ENCODE results near the gene CLEC17A. TPM values are rescaled to one million over a fixed set of nuclear protein-coding genes. Genes with fewer than 3 reads are reported as not detected.
A peak's percentile ranks its signal among the peaks of the same experiment; 100 is the strongest.

CLEC17A gene
- total RNA-seq, 1 donor from 2014 or later: not detected

DNA sequence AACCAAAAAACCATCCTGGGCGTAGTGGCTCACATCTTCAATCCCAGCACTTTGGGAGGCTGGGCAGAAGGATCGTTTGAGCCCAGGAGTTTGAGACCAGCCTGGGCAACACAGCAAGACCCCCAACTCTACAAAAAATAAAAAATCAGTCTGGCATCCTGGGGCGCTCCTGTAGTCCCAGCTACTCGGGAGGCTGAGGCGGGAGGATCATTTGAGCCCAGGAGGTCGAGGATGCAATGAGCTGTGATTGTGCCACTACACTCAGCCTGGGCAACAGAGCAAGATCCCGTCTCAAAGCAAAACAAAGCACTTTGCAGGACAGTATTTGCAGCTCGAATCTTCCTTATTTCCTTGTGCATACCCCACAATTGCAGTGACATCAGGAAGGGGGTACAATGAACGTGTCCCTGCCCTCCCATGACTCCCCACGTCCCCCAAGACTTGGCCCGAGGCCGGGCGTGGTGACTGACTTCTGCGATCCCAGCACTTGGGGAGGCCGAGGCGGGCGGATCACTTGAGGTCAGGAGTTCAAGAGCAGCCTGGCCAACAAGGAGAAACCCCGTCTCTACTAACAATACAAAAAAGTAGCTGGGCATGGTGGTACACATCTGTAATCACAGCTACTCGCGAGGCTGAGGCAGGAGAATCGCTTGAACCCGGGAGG, 11.9 kb upstream of the CLEC17A start:
- Mint-ChIP-seq H3K36me3 (ENCODE audit: insufficient read depth) (peaks cover 4% of the 10 kb centered on the region), H3K27ac (peak overlapping the region; percentile 88)

DNA sequence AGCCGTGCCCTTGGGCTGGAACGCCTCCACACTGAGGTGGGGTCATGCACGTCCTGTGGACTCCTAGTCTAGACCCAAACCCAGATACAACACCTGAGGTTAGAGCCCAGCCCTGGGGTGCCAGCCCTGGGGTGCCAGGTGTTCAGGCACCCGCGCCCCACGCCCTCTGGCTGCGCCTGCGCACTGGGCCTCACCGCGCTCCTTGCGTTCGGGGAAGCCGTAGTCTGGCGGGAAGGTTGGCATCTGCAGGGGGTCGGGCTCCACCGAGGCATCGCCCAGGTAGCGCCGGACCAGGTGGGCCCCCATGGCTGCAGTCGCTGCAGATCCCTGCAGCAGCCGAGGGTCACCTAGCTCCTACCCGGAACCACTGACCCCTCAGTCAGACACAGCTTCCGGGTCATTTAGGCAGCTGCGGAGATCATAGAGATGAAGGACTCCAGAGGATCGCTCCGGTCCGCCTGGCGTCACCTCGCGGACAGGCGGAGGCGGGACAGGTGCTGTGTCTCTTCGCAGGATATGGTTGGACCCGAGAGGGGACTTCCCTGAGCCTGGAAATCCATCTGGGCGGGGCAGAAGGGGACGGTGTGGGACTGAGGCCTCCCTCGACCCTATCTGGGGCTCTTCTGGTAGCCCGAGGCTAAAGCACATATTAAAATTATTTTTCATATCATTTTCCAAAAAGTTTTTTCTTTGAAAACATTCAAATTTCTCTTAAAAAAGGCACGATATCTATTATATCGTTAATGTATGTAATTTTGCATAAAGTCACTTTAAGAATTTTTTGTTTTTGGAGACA, 11.0 kb upstream of the CLEC17A start, which contains the start of gene NDUFB7:
NDUFB7 (minus strand) TSS at position 372 of the 796 bp plus-strand sequence; CDS start at position 306, 66 bp downstream.
- Mint-ChIP-seq H3K27ac (peak within 1 kb of the TSS; percentile 88), H3K27me3 (no peaks in the 10 kb centered on the region), H3K36me3 (ENCODE audit: insufficient read depth) (peaks cover 4% of the 10 kb centered on the region), H3K9me3 (ENCODE audit: low read depth) (no peaks in the 10 kb centered on the region), H3K4me1 (ENCODE audit: low read depth) (peaks cover 9% of the 10 kb centered on the region), H3K4me3 (ENCODE audit: low read depth) (peak within 1 kb of the TSS; percentile 96)
- DNase-seq (ENCODE audit: low spot score, unreplicated experiment): peak; percentile 62
- TF ChIP-seq, protein P1, sequence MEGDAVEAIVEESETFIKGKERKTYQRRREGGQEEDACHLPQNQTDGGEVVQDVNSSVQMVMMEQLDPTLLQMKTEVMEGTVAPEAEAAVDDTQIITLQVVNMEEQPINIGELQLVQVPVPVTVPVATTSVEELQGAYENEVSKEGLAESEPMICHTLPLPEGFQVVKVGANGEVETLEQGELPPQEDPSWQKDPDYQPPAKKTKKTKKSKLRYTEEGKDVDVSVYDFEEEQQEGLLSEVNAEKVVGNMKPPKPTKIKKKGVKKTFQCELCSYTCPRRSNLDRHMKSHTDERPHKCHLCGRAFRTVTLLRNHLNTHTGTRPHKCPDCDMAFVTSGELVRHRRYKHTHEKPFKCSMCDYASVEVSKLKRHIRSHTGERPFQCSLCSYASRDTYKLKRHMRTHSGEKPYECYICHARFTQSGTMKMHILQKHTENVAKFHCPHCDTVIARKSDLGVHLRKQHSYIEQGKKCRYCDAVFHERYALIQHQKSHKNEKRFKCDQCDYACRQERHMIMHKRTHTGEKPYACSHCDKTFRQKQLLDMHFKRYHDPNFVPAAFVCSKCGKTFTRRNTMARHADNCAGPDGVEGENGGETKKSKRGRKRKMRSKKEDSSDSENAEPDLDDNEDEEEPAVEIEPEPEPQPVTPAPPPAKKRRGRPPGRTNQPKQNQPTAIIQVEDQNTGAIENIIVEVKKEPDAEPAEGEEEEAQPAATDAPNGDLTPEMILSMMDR (IDR thresholded peaks at IDR 0.05; ENCODE audit: unreplicated experiment): peak; percentile 74

More for the DNA sequence above, 11.9 kb upstream of the CLEC17A start:
- Mint-ChIP-seq H3K4me1 (ENCODE audit: low read depth) (peaks cover 9% of the 10 kb centered on the region), H3K4me3 (ENCODE audit: low read depth) (peak overlapping the region; percentile 96), H3K27me3 (no peaks in the 10 kb centered on the region), H3K9me3 (ENCODE audit: low read depth) (no peaks in the 10 kb centered on the region)
- TF ChIP-seq, protein P1 (IDR thresholded peaks at IDR 0.05; ENCODE audit: unreplicated experiment): no peak
- DNase-seq (ENCODE audit: low spot score, unreplicated experiment): no peak

DNA sequence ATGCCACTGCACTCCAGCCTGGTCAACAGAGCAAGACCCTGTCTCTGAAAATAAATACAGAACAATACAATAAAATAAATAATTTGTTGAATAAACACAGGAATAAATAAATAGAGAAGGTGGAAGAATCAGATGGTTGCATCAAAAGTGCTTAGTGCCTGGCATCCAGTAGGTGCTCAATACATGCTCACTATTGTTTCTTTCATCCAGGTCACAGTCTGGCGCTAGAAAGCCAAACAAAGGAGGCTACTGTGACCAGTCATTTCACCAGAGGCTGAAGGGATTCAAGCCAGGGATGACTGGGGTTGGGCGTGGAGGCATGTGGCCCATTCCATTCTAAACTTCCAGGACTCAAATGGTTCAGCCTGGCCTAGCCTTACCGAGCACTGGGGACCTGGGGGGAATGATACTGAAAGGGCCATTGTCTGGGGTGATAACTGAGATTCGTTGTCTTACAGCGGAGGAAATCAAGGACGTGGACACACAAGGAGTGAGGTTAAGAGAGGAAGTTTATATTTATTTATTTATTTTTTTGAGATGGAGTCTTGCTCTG, 7.4 kb upstream of the CLEC17A start:
- no peak overlapping the region for H3K27ac Mint-ChIP-seq
- H3K9me3 Mint-ChIP-seq (ENCODE audit: low read depth): no peaks in the 10 kb centered on the region
- H3K36me3 Mint-ChIP-seq (ENCODE audit: insufficient read depth): no peaks in the 10 kb centered on the region
- no peak for DNase-seq (ENCODE audit: low spot score, unreplicated experiment)
- H3K27me3 Mint-ChIP-seq: no peaks in the 10 kb centered on the region
- peaks cover 9% of the 10 kb centered on the region for H3K4me1 Mint-ChIP-seq (ENCODE audit: low read depth)
- TF ChIP-seq, protein P1 (IDR thresholded peaks at IDR 0.05; ENCODE audit: unreplicated experiment): no peak
- no peak overlapping the region for H3K4me3 Mint-ChIP-seq (ENCODE audit: low read depth)

DNA sequence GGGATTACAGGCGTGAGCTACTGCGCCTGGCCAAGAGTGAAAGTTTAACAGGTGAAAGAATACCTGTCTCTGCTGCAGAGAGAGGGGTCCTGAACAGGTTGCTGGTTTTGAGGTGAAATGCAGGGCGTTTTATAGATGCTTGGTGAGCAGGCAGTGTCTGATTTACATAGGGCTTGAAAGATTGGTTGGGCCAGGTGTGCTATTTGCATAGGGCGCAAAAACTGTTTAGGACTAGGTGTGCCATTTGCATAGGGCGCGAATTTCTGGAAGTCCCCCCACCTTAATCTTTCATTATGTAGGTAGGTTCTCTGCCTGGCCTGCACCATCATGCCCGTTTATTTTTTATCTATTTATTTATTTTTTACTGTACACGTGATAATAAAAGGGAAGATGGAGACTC, 6.5 kb upstream of the CLEC17A start:
- H3K27me3 Mint-ChIP-seq: no peaks in the 10 kb centered on the region

DNA sequence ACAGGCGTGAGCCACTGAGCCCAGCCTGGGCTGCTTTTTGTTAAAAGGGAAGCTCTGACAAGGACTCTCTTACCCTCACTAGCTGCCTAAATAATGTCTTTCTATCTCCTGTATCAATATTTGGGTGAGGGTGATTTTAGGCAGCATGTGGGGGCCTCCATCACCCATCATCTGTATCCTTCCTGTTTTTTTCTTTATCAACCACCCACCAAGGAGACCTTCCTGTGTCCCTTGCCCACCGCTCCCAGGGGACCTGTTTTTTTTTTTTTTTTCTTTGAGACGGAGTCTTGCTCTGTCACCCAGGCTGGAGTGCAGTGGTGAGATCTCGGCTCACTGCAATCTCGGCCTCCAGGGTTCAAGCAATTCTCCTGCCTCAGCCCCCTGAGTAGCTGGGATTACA, 5.6 kb upstream of the CLEC17A start:
- peaks cover 4% of the 10 kb centered on the region for H3K4me1 Mint-ChIP-seq (ENCODE audit: low read depth)
- no peak overlapping the region for H3K4me3 Mint-ChIP-seq (ENCODE audit: low read depth)
- H3K27ac Mint-ChIP-seq: no peak overlapping the region
- no peaks in the 10 kb centered on the region for H3K9me3 Mint-ChIP-seq (ENCODE audit: low read depth)
- no peaks in the 10 kb centered on the region for H3K27me3 Mint-ChIP-seq
- no peak for DNase-seq (ENCODE audit: low spot score, unreplicated experiment)
- H3K36me3 Mint-ChIP-seq (ENCODE audit: insufficient read depth): no peaks in the 10 kb centered on the region
- TF ChIP-seq, protein P1 (IDR thresholded peaks at IDR 0.05; ENCODE audit: unreplicated experiment): no peak

More for the DNA sequence above, 6.5 kb upstream of the CLEC17A start:
- Mint-ChIP-seq H3K27ac (no peak overlapping the region), H3K4me3 (ENCODE audit: low read depth) (no peak overlapping the region), H3K4me1 (ENCODE audit: low read depth) (peaks cover 6% of the 10 kb centered on the region), H3K36me3 (ENCODE audit: insufficient read depth) (no peaks in the 10 kb centered on the region), H3K9me3 (ENCODE audit: low read depth) (no peaks in the 10 kb centered on the region)
- TF ChIP-seq, protein P1 (IDR thresholded peaks at IDR 0.05; ENCODE audit: unreplicated experiment): no peak
- DNase-seq (ENCODE audit: low spot score, unreplicated experiment): no peak
